IMR-90 (cell line): ENCODE results near the gene TRIM40. TPM values are rescaled to one million over a fixed set of nuclear protein-coding genes. Genes with fewer than 3 reads are reported as not detected.

Experiments used
- ATAC-seq: fragments of 200-7000 bp; cut with Tn5 transposase; 2 replicates; pipeline ENCODE4 v1.9.1; 2020; ENCODE audit warnings: low read depth, mild to moderate bottlenecking, moderate library complexity
- BruUV-seq: library from RNA; stranded (reverse); fragments of 400-500 nt; replicated peaks from 2 replicates; lab custom pipeline; 2021; lab: Mats Ljungman, UMichigan
- CTCF ChIA-PET: fragments of 300-600 bp; formaldehyde crosslinking; extraction: SDS; loops from one replicate; lab custom pipeline; 2021; ENCODE audit warnings: antibody characterized with exemption; lab: Yijun Ruan, JAX
- POLR2A ChIA-PET: fragments of 300-600 bp; sonication (Branson Sonifier 250); formaldehyde crosslinking; loops from one replicate; lab custom pipeline; 2022; ENCODE audit warnings: antibody characterized with exemption; ENCODE audit not compliant: unreplicated experiment; lab: Charles Lee
- DNase-seq: peaks from one replicate; pipeline ENCODE4 v3.0.0; 2013
- H2AFZ ChIP-seq: replicated peaks from 2 replicates; pipeline ENCODE3; 2013; ENCODE audit warnings: low read length, mild to moderate bottlenecking; ENCODE audit not compliant: poor library complexity
- H2AK5ac ChIP-seq: 2 replicates; pipeline ENCODE4 v1.6.1; 2013; ENCODE audit warnings: low read depth, low read length, inconsistent platforms
- H2AK9ac ChIP-seq: replicated peaks from 2 replicates; pipeline ENCODE3; 2013; ENCODE audit warnings: mild to moderate bottlenecking, low read depth, low read length, moderate library complexity; ENCODE audit not compliant: poor library complexity
- H2BK120ac ChIP-seq: 2 replicates; pipeline ENCODE4 v1.6.1; 2013; ENCODE audit warnings: low read depth, low read length, inconsistent platforms
- H2BK15ac ChIP-seq: 3 replicates; pipeline ENCODE4 v1.6.1; 2013; ENCODE audit warnings: low read depth, low read length, inconsistent platforms
- H2BK20ac ChIP-seq: 2 replicates; pipeline ENCODE4 v1.6.1; 2013; ENCODE audit warnings: low read depth, mild to moderate bottlenecking, inconsistent platforms, low read length, moderate library complexity
- H2BK5ac ChIP-seq: 2 replicates; pipeline ENCODE4 v1.6.1; 2013; ENCODE audit warnings: mild to moderate bottlenecking, low read depth, low read length, inconsistent platforms; ENCODE audit not compliant: poor library complexity, severe bottlenecking
- H3K14ac ChIP-seq: replicated peaks from 2 replicates; pipeline ENCODE4 v1.6.1; 2013; ENCODE audit warnings: low read depth, low read length, inconsistent platforms
- H3K18ac ChIP-seq: 2 replicates; pipeline ENCODE4 v1.6.1; 2013; ENCODE audit warnings: low read depth, low read length, control low read depth
- H3K23ac ChIP-seq: 2 replicates; pipeline ENCODE4 v1.6.1; 2013; ENCODE audit warnings: low read depth, low read length, inconsistent platforms
- H3K27ac ChIP-seq: 2 replicates; pipeline ENCODE4 v1.5.1; 2013; ENCODE audit warnings: mild to moderate bottlenecking, control low read depth, low read length; ENCODE audit not compliant: insufficient read depth
- H3K27me3 ChIP-seq: 2 replicates; pipeline ENCODE4 v1.6.1; 2013; ENCODE audit warnings: low read length; ENCODE audit not compliant: control insufficient read depth, insufficient read depth
- H3K36me3 ChIP-seq: 2 replicates; pipeline ENCODE4 v1.6.1; 2013; ENCODE audit warnings: low read length, mixed read lengths; ENCODE audit not compliant: control insufficient read depth, insufficient read depth
- H3K4ac ChIP-seq: 2 replicates; pipeline ENCODE4 v1.6.1; 2013; ENCODE audit warnings: low read depth, low read length, inconsistent platforms
- H3K4me1 ChIP-seq: 2 replicates; pipeline ENCODE4 v1.6.1; 2013; ENCODE audit warnings: low read length, mixed read lengths; ENCODE audit not compliant: control insufficient read depth, insufficient read depth
- H3K4me2 ChIP-seq: 2 replicates; pipeline ENCODE4 v1.6.1; 2013; ENCODE audit warnings: low read depth, mild to moderate bottlenecking, control low read depth, low read length, moderate library complexity
- H3K4me3 ChIP-seq: 2 replicates; pipeline ENCODE4 v1.5.1; 2013; ENCODE audit warnings: low read depth, mild to moderate bottlenecking, control low read depth, low read length, moderate library complexity; ENCODE audit not compliant: insufficient read depth
- H3K56ac ChIP-seq: 2 replicates; pipeline ENCODE4 v1.6.1; 2013; ENCODE audit warnings: low read length, inconsistent platforms; ENCODE audit not compliant: insufficient read depth; ENCODE audit errors: extremely low read depth
- H3K79me1 ChIP-seq, 2 experiments: 2 replicates each; pipeline ENCODE4 v1.6.1; 2013; ENCODE audit warnings: low read length in 2 of 2, inconsistent platforms in 1 of 2, low read depth in 1 of 2
- H3K9ac ChIP-seq: 2 replicates; pipeline ENCODE4 v1.6.1; 2013; ENCODE audit warnings: low read depth, low read length, control low read depth
- H3K9me1 ChIP-seq: 2 replicates; pipeline ENCODE4 v1.6.1; 2013; ENCODE audit warnings: low read length, inconsistent platforms; ENCODE audit not compliant: insufficient read depth
- H3K9me3 ChIP-seq: 2 replicates; pipeline ENCODE4 v1.6.1; 2013; ENCODE audit warnings: low read length; ENCODE audit not compliant: control insufficient read depth, insufficient read depth
- H4K20me1 ChIP-seq: 2 replicates; pipeline ENCODE4 v1.6.1; 2013; ENCODE audit warnings: low read length, inconsistent platforms; ENCODE audit not compliant: insufficient read depth
- H4K5ac ChIP-seq: 2 replicates; pipeline ENCODE4 v1.6.1; 2013; ENCODE audit warnings: mild to moderate bottlenecking, low read depth, low read length, control low read depth
- H4K8ac ChIP-seq, 2 experiments: 2 replicates each; pipeline ENCODE4 v1.6.1; 2013; ENCODE audit warnings: low read depth in 2 of 2, low read length in 2 of 2, control low read depth in 1 of 2, inconsistent platforms in 1 of 2
- H4K91ac ChIP-seq: 2 replicates; pipeline ENCODE4 v1.6.1; 2013; ENCODE audit warnings: low read depth, low read length, inconsistent platforms; ENCODE audit not compliant: insufficient read depth
- BHLHE40 ChIP-seq: fragments of 150-350 bp; IDR thresholded peaks from 2 replicates; pipeline ENCODE4 v1.6.1; 2016; ENCODE audit warnings: mild to moderate bottlenecking, low read depth, low read length
- CEBPB ChIP-seq: IDR thresholded peaks from 2 replicates; pipeline ENCODE4 v1.6.1; 2012; ENCODE audit warnings: low read depth, low read length, improper control_type of control experiment
- CHD1 ChIP-seq: IDR thresholded peaks from 2 replicates; pipeline ENCODE4 v1.6.1; 2012; ENCODE audit warnings: low read depth, low read length, improper control_type of control experiment
- FOS ChIP-seq: fragments of 150-350 bp; IDR thresholded peaks from 2 replicates; pipeline ENCODE4 v1.6.1; 2016; ENCODE audit warnings: low read depth, low read length
- MAFK ChIP-seq: IDR thresholded peaks from 2 replicates; pipeline ENCODE4 v1.6.1; 2012; ENCODE audit warnings: low read depth, low read length, improper control_type of control experiment
- MAZ ChIP-seq: IDR thresholded peaks from 2 replicates; pipeline ENCODE4 v1.6.1; 2012; ENCODE audit warnings: low read depth, mild to moderate bottlenecking, low read length, improper control_type of control experiment, moderate library complexity, borderline replicate concordance
- MXI1 ChIP-seq: IDR thresholded peaks from 2 replicates; pipeline ENCODE4 v1.6.1; 2012; ENCODE audit warnings: low read depth, mild to moderate bottlenecking, low read length, moderate library complexity, borderline replicate concordance
- NFE2L2 ChIP-seq: fragments of 150-350 bp; IDR thresholded peaks from 2 replicates; pipeline ENCODE4 v1.6.1; 2016; ENCODE audit warnings: low read depth, mild to moderate bottlenecking, low read length
- RCOR1 ChIP-seq: IDR thresholded peaks from 2 replicates; pipeline ENCODE4 v1.6.1; 2012; ENCODE audit warnings: mild to moderate bottlenecking, low read length, improper control_type of control experiment; ENCODE audit not compliant: insufficient replicate concordance
- RFX5 ChIP-seq: IDR thresholded peaks from 2 replicates; pipeline ENCODE4 v1.8.0; 2012; ENCODE audit warnings: low read depth, mild to moderate bottlenecking, low read length, moderate library complexity
- SMC3 ChIP-seq: fragments of 150-350 bp; IDR thresholded peaks from 2 replicates; pipeline ENCODE4 v1.6.1; 2016; ENCODE audit warnings: low read depth, mild to moderate bottlenecking, antibody characterized with exemption, low read length, moderate library complexity
- WGBS, 2 experiments: methylation state at CpG; one replicate each; pipeline versions ENCODE4 v1.1.5 to v1.1.7; 2013; ENCODE audit warnings: missing lambda C conversion rate in 2 of 2; ENCODE audit not compliant: insufficient read length in 1 of 2; ENCODE audit errors: extremely low coverage in 2 of 2; 5-methylcytosine and 5-hydroxymethylcytosine counted together
- dilution Hi-C: fragments of 300-500 bp; cut with HindIII; formaldehyde crosslinking; loops from one replicate; pipeline ENCODE4 v1.14.3; 2018; ENCODE audit warnings: low sequenced_read_pairs; ENCODE audit not compliant: unreplicated experiment
- in situ Hi-C: fragments of 300-500 bp; cut with MboI; formaldehyde crosslinking; loops from 3 replicates; pipeline ENCODE4 v1.14.3; 2019; ENCODE audit warnings: low sequenced_read_pairs, inconsistent platforms, mixed read lengths
- intact Hi-C: fragments of 100-400 bp; cut with micrococcal nuclease; formaldehyde crosslinking; loops from 2 replicates; pipeline ENCODE4 v1.10.0; 2022
- polyA plus RNA-seq, 3 experiments: library from polyadenylated mRNA; depleted of rRNA; stranded (reverse); fragments of >200 nt; gene quantifications; 2 replicates each; pipeline ENCODE4 v1.2.3, GENCODE V29; 2012; ENCODE audit warnings: low replicate concordance in 1 of 3
- total RNA-seq: library from RNA; depleted of rRNA; stranded (reverse); fragments of >200 nt; gene quantifications from 2 replicates; pipeline ENCODE4 v1.2.3, GENCODE V29; 2012
- TF ChIP-seq, protein P1 (sequence below): fragments of 150-350 bp; IDR thresholded peaks from 2 replicates; pipeline ENCODE4 v1.6.1; 2016; ENCODE audit warnings: low read depth, mild to moderate bottlenecking, low read length, moderate library complexity, borderline replicate concordance
- TF ChIP-seq, protein P2 (sequence below): conservative IDR thresholded peaks from 2 replicates; pipeline ENCODE4 v1.5.1; 2012; ENCODE audit warnings: mild to moderate bottlenecking, low read depth, low read length, improper control_type of control experiment

The TRIM40 gene
- total and polyA plus RNA-seq, 2 of the 4 experiments (the other 2 are of a cell fraction): not detected

DNA sequence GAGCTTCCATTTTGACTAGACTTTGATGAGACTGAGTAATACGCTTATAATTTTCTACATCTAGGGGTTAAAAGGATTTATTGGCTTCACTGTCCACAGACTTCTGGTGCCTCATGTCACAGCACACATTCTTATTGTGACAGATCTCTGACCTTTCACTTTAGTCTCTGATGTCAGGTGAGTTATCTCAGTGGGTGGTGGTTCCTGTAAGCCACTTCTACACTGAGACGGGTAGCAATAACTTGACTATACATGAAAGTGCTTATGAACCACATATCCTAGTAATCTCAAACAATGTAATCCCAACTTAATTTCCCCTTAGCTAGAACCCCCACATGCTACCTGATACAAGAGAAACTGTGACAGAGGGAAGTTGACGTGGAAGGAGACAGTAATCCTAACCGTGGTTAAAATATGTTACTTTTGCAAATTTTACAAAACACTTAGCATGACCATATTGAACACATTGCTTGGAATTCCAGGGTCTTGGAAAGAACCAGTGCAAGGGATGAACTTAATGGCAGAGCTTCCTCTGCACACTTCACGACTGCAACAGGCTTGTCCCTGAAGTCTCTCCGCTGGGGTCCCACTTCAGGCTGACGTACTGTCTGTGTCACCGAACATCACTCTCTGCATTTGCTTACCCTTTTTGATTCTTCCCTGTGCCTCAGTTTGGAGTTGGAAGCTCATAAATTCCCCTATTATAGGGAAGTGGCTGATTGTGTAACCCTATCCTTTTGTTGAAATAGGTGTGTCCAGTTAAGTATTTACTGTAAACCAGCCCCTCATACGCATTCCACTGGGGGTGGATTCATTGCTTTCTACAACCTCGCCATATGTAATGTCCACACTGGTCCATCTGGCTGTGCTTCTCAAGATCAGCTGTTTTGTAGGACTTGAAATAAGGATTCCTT, 6.4 kb upstream of the TRIM40 start:
- Histone ChIP-seq H3K4me2 (no peak overlapping the region), H3K27me3 (peaks cover 51% of the 10 kb centered on the region), H3K9ac (no peak overlapping the region), H3K14ac (no peak overlapping the region), H2BK15ac (no peak overlapping the region), H3K56ac (no peak overlapping the region), H4K5ac (no peak overlapping the region), H3K4me1 (no peaks in the 10 kb centered on the region), H3K36me3 (no peaks in the 10 kb centered on the region), H2AK9ac (no peak overlapping the region), H2AK5ac (no peak overlapping the region), H3K9me3 (no peaks in the 10 kb centered on the region), H2BK5ac (no peak overlapping the region), H4K8ac (no peak overlapping the region), H3K9me1 (no peaks in the 10 kb centered on the region), H3K27ac (no peak overlapping the region), H3K4me3 (no peak overlapping the region), H2BK20ac (no peak overlapping the region), H3K18ac (no peak overlapping the region), H3K4ac (no peak overlapping the region), H4K91ac (no peak overlapping the region), H2AFZ (no peak overlapping the region), H4K20me1 (no peaks in the 10 kb centered on the region), H2BK120ac (no peak overlapping the region), H3K79me1 (no peaks in the 10 kb centered on the region), H3K23ac (no peak overlapping the region)
- WGBS, 2 experiments: 60% methylated on average over 1 of the region's 10 CpGs; no CpG with 5 or more reads in 1 of the 2 experiments
- CTCF ChIA-PET: interaction anchor here (0.5 to 6.1 kb wide), 5 partner anchors 11 to 281 kb away, joined by 3 to 54 read pairs (median 5); no protein-coding TSS in a partner anchor
- no peak for ATAC-seq
- POLR2A ChIA-PET: no interaction called here
- dilution Hi-C loops (no loop called here), intact Hi-C loops (loop anchor here (2.0 kb wide), 1 partner anchor 63 kb away; the partner anchor contains the start of gene PPP1R11), in situ Hi-C loops (loop anchor here (10.0 kb wide), 1 partner anchor 285 kb away; no protein-coding TSS in a partner anchor)
- no peak for DNase-seq
- no TSS peak for BruUV-seq
- TF ChIP-seq CHD1 (no peak), RCOR1 (no peak), MAFK (no peak), RFX5 (no peak), MXI1 (no peak), MAZ (no peak), FOS (no peak), NFE2L2 (no peak), SMC3 (no peak), CEBPB (no peak), BHLHE40 (no peak)
- TF ChIP-seq, protein P1, sequence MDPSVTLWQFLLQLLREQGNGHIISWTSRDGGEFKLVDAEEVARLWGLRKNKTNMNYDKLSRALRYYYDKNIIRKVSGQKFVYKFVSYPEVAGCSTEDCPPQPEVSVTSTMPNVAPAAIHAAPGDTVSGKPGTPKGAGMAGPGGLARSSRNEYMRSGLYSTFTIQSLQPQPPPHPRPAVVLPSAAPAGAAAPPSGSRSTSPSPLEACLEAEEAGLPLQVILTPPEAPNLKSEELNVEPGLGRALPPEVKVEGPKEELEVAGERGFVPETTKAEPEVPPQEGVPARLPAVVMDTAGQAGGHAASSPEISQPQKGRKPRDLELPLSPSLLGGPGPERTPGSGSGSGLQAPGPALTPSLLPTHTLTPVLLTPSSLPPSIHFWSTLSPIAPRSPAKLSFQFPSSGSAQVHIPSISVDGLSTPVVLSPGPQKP: no peak
- TF ChIP-seq, protein P2, sequence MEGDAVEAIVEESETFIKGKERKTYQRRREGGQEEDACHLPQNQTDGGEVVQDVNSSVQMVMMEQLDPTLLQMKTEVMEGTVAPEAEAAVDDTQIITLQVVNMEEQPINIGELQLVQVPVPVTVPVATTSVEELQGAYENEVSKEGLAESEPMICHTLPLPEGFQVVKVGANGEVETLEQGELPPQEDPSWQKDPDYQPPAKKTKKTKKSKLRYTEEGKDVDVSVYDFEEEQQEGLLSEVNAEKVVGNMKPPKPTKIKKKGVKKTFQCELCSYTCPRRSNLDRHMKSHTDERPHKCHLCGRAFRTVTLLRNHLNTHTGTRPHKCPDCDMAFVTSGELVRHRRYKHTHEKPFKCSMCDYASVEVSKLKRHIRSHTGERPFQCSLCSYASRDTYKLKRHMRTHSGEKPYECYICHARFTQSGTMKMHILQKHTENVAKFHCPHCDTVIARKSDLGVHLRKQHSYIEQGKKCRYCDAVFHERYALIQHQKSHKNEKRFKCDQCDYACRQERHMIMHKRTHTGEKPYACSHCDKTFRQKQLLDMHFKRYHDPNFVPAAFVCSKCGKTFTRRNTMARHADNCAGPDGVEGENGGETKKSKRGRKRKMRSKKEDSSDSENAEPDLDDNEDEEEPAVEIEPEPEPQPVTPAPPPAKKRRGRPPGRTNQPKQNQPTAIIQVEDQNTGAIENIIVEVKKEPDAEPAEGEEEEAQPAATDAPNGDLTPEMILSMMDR: no peak
